Ishikawa (cell line): ENCODE results near the gene UTRN.

Experiments used
- CEBPB ChIP-seq: IDR thresholded peaks from 2 replicates; pipeline ENCODE4 v1.6.1; 2012
- REST ChIP-seq: IDR thresholded peaks from 2 replicates; pipeline ENCODE4 v1.6.1; 2012; ENCODE audit warnings: low read depth, mild to moderate bottlenecking

- TF ChIP-seq CEBPB (no peak), REST (no peak)
Observed at GRCh38 chr6:144302701-144303372, 17.7 kb downstream of the UTRN start.
